Keratinocyte (primary cell): ENCODE data around the gene PCBP1. TPM values are rescaled to one million over a fixed set of nuclear protein-coding genes. Genes with fewer than 3 reads are reported as not detected.

Experiments used
- DNase-seq: peaks from one replicate; pipeline ENCODE4 v3.0.0-alpha.2; 2011; ENCODE audit warnings: low read depth, missing footprints, low spot score
- FAIRE-seq: peaks from 2 replicates; lab custom pipeline; 2011; peaks lifted over from hg19 to GRCh38; lab: Jason Lieb, UNC
- H2AFZ ChIP-seq: 2 replicates; pipeline ENCODE4 v1.6.0; 2012; ENCODE audit warnings: low read length, control low read depth, inconsistent platforms; ENCODE audit not compliant: control insufficient read depth
- H3K27ac ChIP-seq: 2 replicates; pipeline ENCODE4 v1.5.1; 2011; ENCODE audit warnings: low read length; ENCODE audit not compliant: control insufficient read depth, insufficient read depth
- H3K27me3 ChIP-seq: 3 replicates; pipeline ENCODE4 v1.6.0; 2011; ENCODE audit warnings: low read length; ENCODE audit not compliant: control insufficient read depth, insufficient read depth; ENCODE audit errors: extremely low read depth
- H3K36me3 ChIP-seq, 2 experiments: 2 replicates in 1 of 2; 3 replicates in 1 of 2; pipeline ENCODE4 v1.5.1; 2011; ENCODE audit warnings: low read length in 2 of 2, mild to moderate bottlenecking in 1 of 2; ENCODE audit not compliant: control insufficient read depth in 2 of 2, insufficient read depth in 2 of 2; ENCODE audit errors: extremely low read depth in 1 of 2
- H3K4me1 ChIP-seq: 3 replicates; pipeline ENCODE4 v1.5.1; 2011; ENCODE audit warnings: low read length; ENCODE audit not compliant: control insufficient read depth, insufficient read depth; ENCODE audit errors: extremely low read depth
- H3K4me2 ChIP-seq: 3 replicates; pipeline ENCODE4 v1.6.0; 2011; ENCODE audit warnings: low read depth, low read length; ENCODE audit not compliant: control insufficient read depth, insufficient read depth; ENCODE audit errors: extremely low read depth
- H3K4me3 ChIP-seq, 3 experiments: fragments of 200-600 bp in 1 of 3; sonication (generic) in 1 of 3; 2 replicates in 2 of 3; 3 replicates in 1 of 3; pipeline ENCODE4 v1.5.1; 2011 to 2016; ENCODE audit warnings: low read length in 3 of 3, mild to moderate bottlenecking in 3 of 3, control low read depth in 2 of 3, inconsistent platforms in 1 of 3, low read depth in 1 of 3, mixed read lengths in 1 of 3, mixed run types in 1 of 3, moderate library complexity in 1 of 3; ENCODE audit not compliant: control insufficient read depth in 2 of 3, insufficient read depth in 2 of 3; ENCODE audit errors: extremely low read depth in 1 of 3
- H3K79me2 ChIP-seq: 2 replicates; pipeline ENCODE4 v1.6.0; 2012; ENCODE audit warnings: low read length; ENCODE audit not compliant: control insufficient read depth, insufficient read depth
- H3K9ac ChIP-seq: 3 replicates; pipeline ENCODE4 v1.6.0; 2011; ENCODE audit warnings: low read length; ENCODE audit not compliant: control insufficient read depth, insufficient read depth; ENCODE audit errors: extremely low read depth
- H3K9me1 ChIP-seq: 3 replicates; pipeline ENCODE4 v1.6.0; 2011; ENCODE audit warnings: low read length; ENCODE audit not compliant: control insufficient read depth, insufficient read depth; ENCODE audit errors: extremely low read depth
- H3K9me3 ChIP-seq: 2 replicates; pipeline ENCODE4 v1.5.1; 2012; ENCODE audit warnings: low read depth, low read length; ENCODE audit not compliant: control insufficient read depth
- H4K20me1 ChIP-seq: 3 replicates; pipeline ENCODE4 v1.6.0; 2011; ENCODE audit warnings: low read length; ENCODE audit not compliant: control insufficient read depth, insufficient read depth; ENCODE audit errors: extremely low read depth
- CTCF ChIP-seq, 3 experiments: IDR thresholded peaks in 1 of 3; conservative IDR thresholded peaks in 1 of 3; optimal IDR thresholded peaks in 1 of 3; 2 replicates in 2 of 3; 3 replicates in 1 of 3; pipeline versions ENCODE3 to v1.5.1; 2011; ENCODE audit warnings: low read length in 3 of 3, mild to moderate bottlenecking in 3 of 3, moderate library complexity in 2 of 3, control low read depth in 1 of 3, inconsistent platforms in 1 of 3; ENCODE audit not compliant: insufficient read depth in 2 of 3; ENCODE audit errors: extremely low read depth in 1 of 3
- EZH2 ChIP-seq: IDR thresholded peaks from one replicate; pipeline ENCODE4 v1.6.1; 2012; ENCODE audit warnings: inconsistent platforms, mild to moderate bottlenecking, low read length, moderate library complexity
- dilution Hi-C: fragments of 300-500 bp; cut with MboI; formaldehyde crosslinking; loops from one replicate; pipeline ENCODE4 v1.7.0; 2020; ENCODE audit warnings: low sequenced_read_pairs; ENCODE audit not compliant: extremely low pct_ligation_motif_present
- polyA minus RNA-seq, 3 experiments: library from RNA; depleted of rRNA, polyadenylated mRNA; stranded (reverse); fragments of >200 nt; gene quantifications; 1 replicate in 1 of 3; 2 replicates in 1 of 3; 3 replicates in 1 of 3; pipeline ENCODE4 v1.2.3, GENCODE V29; 2011
- polyA plus RNA-seq, 5 experiments: library from polyadenylated mRNA; depleted of rRNA in 3 of 5; stranded (reverse) in 3 of 5; stranded (forward) in 1 of 5; unstranded in 1 of 5; fragments of >200 nt; gene quantifications; 1 replicate in 1 of 5; 2 replicates in 3 of 5; 3 replicates in 1 of 5; pipeline versions ENCODE4 v1.2.1 to v1.2.3, GENCODE V29; 2011 to 2012; ENCODE audit warnings: missing spikeins in 2 of 5, low read depth in 1 of 5, low replicate concordance in 1 of 5

PCBP1 gene
- polyA plus RNA-seq (65.9 to 151 TPM (median 86.8 TPM) in 3 replicates), polyA minus RNA-seq (57.8 to 120 TPM (median 62.8 TPM) in 3 replicates)
- polyA plus RNA-seq (2011; ENCODE audit: low read depth), result 68.6 TPM
- 118 and 127 TPM in 2 replicates for polyA plus RNA-seq (2011; cell fraction: cytosol; rRNA removed)
- 99.3 and 116 TPM in 2 replicates for polyA plus RNA-seq (2011; cell fraction: nucleus; rRNA removed)
- 234 and 283 TPM in 2 replicates for polyA plus RNA-seq (2012; ENCODE audit: low replicate concordance)
- polyA minus RNA-seq (2011; cell fraction: cytosol; rRNA and poly(A)+ RNA removed), result 93.2 TPM
- polyA minus RNA-seq (2011; cell fraction: nucleus; rRNA and poly(A)+ RNA removed), result 30.5 and 40.4 TPM in 2 replicates

DNA sequence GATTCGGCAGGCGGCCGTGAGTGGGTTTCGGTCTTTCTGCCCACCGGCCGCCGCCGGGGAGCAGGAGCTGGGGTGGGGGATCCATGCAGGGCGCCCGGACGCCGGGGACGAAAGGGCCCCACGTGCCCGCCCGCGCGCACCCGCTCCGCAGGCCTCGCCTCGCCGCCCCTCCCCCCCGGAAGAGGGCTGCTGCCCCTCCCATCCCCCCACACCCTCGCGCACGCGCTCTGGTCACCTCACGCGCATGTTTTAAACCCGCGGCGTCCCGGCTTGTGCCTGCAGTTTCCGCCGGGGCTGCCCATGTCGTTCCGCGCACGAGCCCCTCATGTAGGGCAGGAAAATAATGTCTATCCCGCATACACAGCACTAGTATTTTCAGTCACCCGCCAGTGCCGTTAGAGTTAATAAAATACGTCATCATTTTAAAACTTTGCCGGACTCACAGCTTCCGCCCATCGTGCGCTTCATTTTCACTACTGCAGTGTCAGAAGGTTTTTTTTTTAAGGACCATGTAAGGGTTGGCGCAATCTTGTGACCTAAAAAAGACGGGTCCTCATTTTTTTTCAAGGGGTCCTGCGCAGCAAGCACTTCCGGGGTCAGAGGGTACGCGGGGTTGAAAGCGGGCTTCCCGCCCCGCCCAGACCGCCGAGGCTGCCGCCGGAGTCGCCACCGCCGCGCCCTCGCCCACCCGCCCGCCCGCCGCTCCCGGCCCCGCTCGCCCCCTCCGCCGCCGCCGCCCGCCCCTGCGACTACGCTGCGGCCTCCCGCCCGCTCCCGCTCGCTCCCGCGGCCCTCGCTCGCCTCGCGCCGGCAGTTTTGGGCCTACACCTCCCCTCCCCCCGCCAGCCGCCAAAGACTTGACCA is at the start of gene PCBP1:
TSS of gene PCBP1 (plus strand) at position 640 of the 864 bp plus-strand sequence. CDS start 267 bp downstream, outside the sequence.
- Histone ChIP-seq H3K9ac (peak within 1 kb of the TSS; percentile 99), H3K9me3 (no peaks in the 10 kb centered on the region), H4K20me1 (peaks cover 3% of the 10 kb centered on the region), H3K36me3 (peaks cover 0 to 14% of the 10 kb centered on the region in 2 experiments), H3K4me1 (peaks cover 45% of the 10 kb centered on the region), H3K79me2 (peaks cover 26% of the 10 kb centered on the region), H3K4me3 (peak within 1 kb of the TSS; percentile 82 to 98 (median 91)), H2AFZ (peak within 1 kb of the TSS; percentile 92), H3K27me3 (no peaks in the 10 kb centered on the region), H3K27ac (peak within 1 kb of the TSS; percentile 100), H3K9me1 (no peaks in the 10 kb centered on the region), H3K4me2 (peak within 1 kb of the TSS; percentile 97)
- dilution Hi-C loops, result no loop called here
- TF ChIP-seq EZH2 (no peak), CTCF (optimal IDR thresholded peaks at IDR 0.05 in 1 of 3, IDR thresholded peaks at IDR 0.05 in 1 of 3, conservative IDR thresholded peaks at IDR 0.05 in 1 of 3; ENCODE audit: extremely low read depth in 1 of 3, insufficient read depth in 2 of 3, low read length in 3 of 3) (no peak)
- DNase-seq (peak; percentile 69), FAIRE-seq (no peak)

GRCh38 chr2:70039366-70039765 is 47.9 kb upstream of the PCBP1 start:
- no peaks in the 10 kb centered on the region for H3K27me3 ChIP-seq
- dilution Hi-C loops, result no loop called here
- no peak overlapping the region for H3K9ac ChIP-seq

More at GRCh38 chr2:70039366-70039765, 47.9 kb upstream of the PCBP1 start:
- Histone ChIP-seq H3K79me2 (no peaks in the 10 kb centered on the region), H3K9me3 (no peaks in the 10 kb centered on the region), H2AFZ (no peak overlapping the region), H3K36me3 (no peaks in the 10 kb centered on the region), H3K4me2 (no peak overlapping the region), H3K4me1 (peaks cover 5% of the 10 kb centered on the region), H3K9me1 (no peaks in the 10 kb centered on the region), H3K4me3 (no peak overlapping the region), H4K20me1 (no peaks in the 10 kb centered on the region), H3K27ac (no peak overlapping the region)
- TF ChIP-seq EZH2 (no peak), CTCF (optimal IDR thresholded peaks at IDR 0.05 in 1 of 3, IDR thresholded peaks at IDR 0.05 in 1 of 3, conservative IDR thresholded peaks at IDR 0.05 in 1 of 3; ENCODE audit: extremely low read depth in 1 of 3, insufficient read depth in 2 of 3, low read length in 3 of 3) (no peak)
- no peak for FAIRE-seq
- DNase-seq, result no peak
